Superior temporal gyrus (tissue), 1 donor: ENCODE data around the gene NXPH3.

Experiments
- DNase-seq: peaks from one replicate; pipeline ENCODE4 v3.0.0-alpha.2; 2016; ENCODE audit errors: extremely low spot score

NXPH3 gene

GRCh38 chr17:49576088-49576916, 631 bp downstream of the NXPH3 start:
- DNase-seq, result no peak

- no peak for DNase-seq
Observed at GRCh38 chr17:49576917-49577649, 1.4 kb downstream of the NXPH3 start.

- DNase-seq, result no peak
Observed at GRCh38 chr17:49577650-49577934, 1.9 kb downstream of the NXPH3 start.

GRCh38 chr17:49577963-49578362, 2.3 kb downstream of the NXPH3 start:
- DNase-seq, result no peak

- DNase-seq, result no peak
Observed at GRCh38 chr17:49578414-49578813, 2.7 kb downstream of the NXPH3 start.

GRCh38 chr17:49578952-49579500, 3.4 kb downstream of the NXPH3 start:
- no peak for DNase-seq

GRCh38 chr17:49579522-49579921, 3.9 kb downstream of the NXPH3 start:
- DNase-seq, result no peak

- no peak for DNase-seq
Observed at GRCh38 chr17:49580055-49580721, 4.5 kb downstream of the NXPH3 start.

- no peak for DNase-seq
Observed at GRCh38 chr17:49580981-49581647, 5.4 kb downstream of the NXPH3 start.

GRCh38 chr17:49581648-49581998, 6.0 kb downstream of the NXPH3 start:
- DNase-seq, result no peak

- no peak for DNase-seq
Observed at GRCh38 chr17:49582055-49582722, 6.5 kb downstream of the NXPH3 start.

GRCh38 chr17:49582789-49583188, 7.1 kb downstream of the NXPH3 start:
- no peak for DNase-seq

- DNase-seq, result no peak
Observed at GRCh38 chr17:49583226-49583625, 7.6 kb downstream of the NXPH3 start.

GRCh38 chr17:49583889-49584288, 8.2 kb downstream of the NXPH3 start:
- DNase-seq, result no peak

- DNase-seq, result no peak
Observed at GRCh38 chr17:49585422-49586027, 9.9 kb downstream of the NXPH3 start.

- no peak for DNase-seq
Observed at GRCh38 chr17:49587366-49588073, 11.8 kb downstream of the NXPH3 start.

- DNase-seq, result no peak
Observed at GRCh38 chr17:49588312-49588711, 12.6 kb downstream of the NXPH3 start.

GRCh38 chr17:49588726-49589576, 13.3 kb downstream of the NXPH3 start:
- DNase-seq, result no peak

- no peak for DNase-seq
Observed at GRCh38 chr17:49589577-49589927, 13.9 kb downstream of the NXPH3 start.

- no peak for DNase-seq
Observed at GRCh38 chr17:49590874-49591273, 15.2 kb downstream of the NXPH3 start.
